BJ (cell line): Measurements from ENCODE around the gene POLD2. TPM values are rescaled to one million over a fixed set of nuclear protein-coding genes. Genes with fewer than 3 reads are reported as not detected.

Source experiments
- CTCF ChIA-PET: fragments of 350-600 bp; formaldehyde crosslinking; extraction: SDS; loops from one replicate; lab custom pipeline; 2021; ENCODE audit warnings: antibody characterized with exemption, inconsistent platforms; lab: Yijun Ruan, JAX
- POLR2A ChIA-PET: fragments of 300-600 bp; sonication (Branson Sonifier 250); formaldehyde crosslinking; extraction: SDS; loops from one replicate; lab custom pipeline; 2021; ENCODE audit warnings: antibody characterized with exemption; lab: Charles Lee
- DNase-seq: peaks from one replicate; pipeline ENCODE4 v3.0.0-alpha.2; 2011; ENCODE audit warnings: low read depth
- H3K27me3 ChIP-seq: 2 replicates; pipeline ENCODE4 v1.6.0; 2011; ENCODE audit warnings: low read length; ENCODE audit not compliant: control insufficient read depth, insufficient read depth
- H3K36me3 ChIP-seq: 2 replicates; pipeline ENCODE4 v1.5.1; 2011; ENCODE audit warnings: low read length; ENCODE audit not compliant: control insufficient read depth, insufficient read depth
- H3K4me3 ChIP-seq: 2 replicates; pipeline ENCODE4 v1.5.1; 2011; ENCODE audit warnings: low read depth, mild to moderate bottlenecking, control low read depth, low read length
- polyA plus RNA-seq: library from polyadenylated mRNA; depleted of rRNA; stranded (reverse); fragments of >200 nt; gene quantifications from 2 replicates; pipeline ENCODE4 v1.2.3, GENCODE V29; 2011
- TF ChIP-seq, protein P1 (sequence below): IDR thresholded peaks from 2 replicates; pipeline ENCODE4 v1.5.1; 2011; ENCODE audit warnings: low read depth, mild to moderate bottlenecking, control low read depth, inconsistent platforms, low read length, moderate library complexity; ENCODE audit not compliant: insufficient read depth

Gene POLD2
- polyA plus RNA-seq, 1 experiment: 87.2 TPM

DNA sequence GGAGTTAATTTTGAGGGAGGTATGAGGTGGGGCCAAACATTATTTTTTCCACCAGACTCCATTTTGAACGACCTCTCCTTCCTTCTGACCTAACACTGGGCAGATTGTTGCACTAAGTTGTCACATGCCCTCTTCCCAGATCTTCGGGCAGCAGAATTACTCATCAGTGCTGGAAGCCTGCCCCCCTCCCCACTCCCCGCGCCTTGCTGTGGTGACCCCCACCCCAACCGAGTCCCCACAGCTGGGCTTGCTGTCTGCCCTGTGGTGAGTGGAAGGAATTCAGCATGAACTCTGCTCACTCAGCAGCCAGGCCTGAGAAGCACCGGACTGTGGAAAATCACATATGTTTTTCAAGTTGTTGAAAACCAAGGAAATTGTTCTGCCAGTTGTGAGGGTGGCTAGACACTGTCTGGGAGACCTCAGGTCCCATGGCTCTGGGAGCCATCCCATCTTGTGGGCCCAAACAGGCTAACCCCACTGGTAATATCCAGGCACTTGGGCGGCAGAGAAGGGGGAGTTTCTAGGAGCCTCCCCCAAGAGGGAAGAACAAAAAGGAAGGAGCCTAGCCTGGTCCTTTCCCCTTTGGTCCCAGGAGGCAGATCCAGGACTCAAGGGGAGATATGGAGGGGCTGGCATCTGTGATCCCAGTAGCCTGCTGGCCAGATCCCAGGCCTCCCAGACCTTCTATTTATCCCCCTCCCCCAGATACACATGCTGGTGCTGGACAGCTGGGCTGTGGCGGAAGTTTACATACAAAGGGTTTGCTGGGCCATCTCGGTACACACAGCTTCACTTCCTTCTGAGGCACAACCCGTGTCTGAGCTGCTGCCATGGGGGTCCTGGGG lies 22.7 kb downstream of the POLD2 start:
- TF ChIP-seq, protein P1, sequence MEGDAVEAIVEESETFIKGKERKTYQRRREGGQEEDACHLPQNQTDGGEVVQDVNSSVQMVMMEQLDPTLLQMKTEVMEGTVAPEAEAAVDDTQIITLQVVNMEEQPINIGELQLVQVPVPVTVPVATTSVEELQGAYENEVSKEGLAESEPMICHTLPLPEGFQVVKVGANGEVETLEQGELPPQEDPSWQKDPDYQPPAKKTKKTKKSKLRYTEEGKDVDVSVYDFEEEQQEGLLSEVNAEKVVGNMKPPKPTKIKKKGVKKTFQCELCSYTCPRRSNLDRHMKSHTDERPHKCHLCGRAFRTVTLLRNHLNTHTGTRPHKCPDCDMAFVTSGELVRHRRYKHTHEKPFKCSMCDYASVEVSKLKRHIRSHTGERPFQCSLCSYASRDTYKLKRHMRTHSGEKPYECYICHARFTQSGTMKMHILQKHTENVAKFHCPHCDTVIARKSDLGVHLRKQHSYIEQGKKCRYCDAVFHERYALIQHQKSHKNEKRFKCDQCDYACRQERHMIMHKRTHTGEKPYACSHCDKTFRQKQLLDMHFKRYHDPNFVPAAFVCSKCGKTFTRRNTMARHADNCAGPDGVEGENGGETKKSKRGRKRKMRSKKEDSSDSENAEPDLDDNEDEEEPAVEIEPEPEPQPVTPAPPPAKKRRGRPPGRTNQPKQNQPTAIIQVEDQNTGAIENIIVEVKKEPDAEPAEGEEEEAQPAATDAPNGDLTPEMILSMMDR: no peak
- peak; percentile 67 for DNase-seq
- Histone ChIP-seq H3K4me3 (no peak overlapping the region), H3K36me3 (0 out of 2 replicates have a peak, but pooled peaks cover 1% of the 10 kb centered on the region), H3K27me3 (no peaks in the 10 kb centered on the region)
- ChIA-PET CTCF (interaction anchor here (1.7 kb wide), 1 partner anchor 10 kb away, joined by 5 read pairs; no protein-coding TSS in a partner anchor), POLR2A (interaction anchor here (0.5 to 0.6 kb wide), 2 partner anchors 11 to 22 kb away, joined by 4 to 7 read pairs; partner anchors contain the start of gene POLD2)

DNA sequence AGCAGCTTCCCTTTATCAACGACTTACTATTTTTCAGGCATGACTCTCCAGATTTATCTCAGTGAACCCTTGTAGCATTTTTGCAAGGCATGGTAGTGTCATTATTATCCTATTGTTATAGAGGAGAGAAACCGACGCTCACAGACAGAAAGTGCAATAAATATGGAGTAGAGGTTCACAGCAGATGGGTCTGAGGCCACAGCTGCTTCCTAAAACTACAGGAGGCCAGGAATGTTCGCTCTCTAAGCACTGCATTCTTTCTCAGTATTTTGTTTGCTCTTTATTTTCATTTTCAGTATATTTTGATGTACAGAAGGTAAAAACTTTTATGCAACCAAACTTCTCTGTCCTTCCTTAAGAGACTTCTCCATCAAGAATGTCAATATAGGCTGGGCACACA lies 23.7 kb downstream of the POLD2 start:
- CTCF ChIA-PET: interaction anchor here (1.1 to 1.3 kb wide), 2 partner anchors 11 to 97 kb away, joined by 4 to 6 read pairs; no protein-coding TSS in a partner anchor
- TF ChIP-seq, protein P1: no peak
- no peaks in the 10 kb centered on the region for H3K36me3 ChIP-seq
- no peak for DNase-seq
- POLR2A ChIA-PET: interaction anchor here (0.6 kb wide), 1 partner anchor 16 kb away, joined by 6 read pairs; no protein-coding TSS in a partner anchor
- H3K27me3 ChIP-seq: no peaks in the 10 kb centered on the region
- no peak overlapping the region for H3K4me3 ChIP-seq

DNA sequence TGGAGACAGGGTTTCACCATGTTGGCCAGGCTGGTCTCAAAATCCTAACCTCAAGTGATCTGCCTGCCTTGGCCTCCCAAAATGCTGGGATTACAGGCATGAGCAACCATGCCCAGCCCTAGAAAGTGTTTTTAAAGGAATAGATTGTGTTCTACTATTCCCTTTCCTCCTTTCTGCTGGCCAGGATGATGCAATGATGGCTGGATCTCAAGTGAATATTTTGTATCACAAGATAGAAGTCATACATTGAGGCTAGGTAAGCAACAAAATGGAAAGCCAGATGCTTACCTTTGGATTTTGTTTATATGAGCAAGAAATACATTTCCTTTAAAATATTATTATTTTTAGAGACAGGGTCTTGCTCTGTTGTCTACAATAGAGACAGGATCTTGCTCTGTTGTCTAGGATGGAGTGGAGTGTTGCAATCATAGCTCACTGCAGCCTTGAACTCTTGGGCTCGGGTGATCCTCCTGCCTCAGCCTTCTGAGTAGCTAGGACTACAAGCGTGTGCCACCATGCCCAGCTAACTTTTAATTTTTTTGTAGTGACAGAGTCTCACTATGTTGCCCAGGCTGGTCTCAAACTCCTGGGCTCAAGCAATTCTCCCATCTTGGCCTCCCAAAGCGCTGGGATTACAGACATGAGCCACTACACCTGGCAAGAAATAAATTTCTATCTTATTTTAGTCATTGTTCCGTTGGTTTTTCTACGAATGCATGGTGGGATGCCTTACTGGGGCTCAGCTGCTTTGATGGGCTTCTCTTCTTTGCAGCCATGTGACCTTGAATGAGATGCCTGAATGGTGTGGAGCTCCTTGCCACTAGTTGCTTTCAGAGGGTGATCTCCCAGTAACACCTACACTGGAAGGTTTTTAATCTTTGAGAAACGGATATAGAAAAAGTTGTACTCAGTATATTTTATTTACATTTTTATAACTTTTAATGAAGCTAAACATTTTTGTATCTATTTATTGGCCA lies 25.0 kb downstream of the POLD2 start:
- ChIA-PET CTCF (interaction anchor here (0.9 to 1.7 kb wide), 4 partner anchors 10 to 98 kb away, joined by 4 to 6 read pairs (median 4); no protein-coding TSS in a partner anchor), POLR2A (no interaction called here)
- H3K36me3 ChIP-seq: no peaks in the 10 kb centered on the region
- no peak overlapping the region for H3K4me3 ChIP-seq
- TF ChIP-seq, protein P1: no peak
- no peaks in the 10 kb centered on the region for H3K27me3 ChIP-seq
- no peak for DNase-seq

DNA sequence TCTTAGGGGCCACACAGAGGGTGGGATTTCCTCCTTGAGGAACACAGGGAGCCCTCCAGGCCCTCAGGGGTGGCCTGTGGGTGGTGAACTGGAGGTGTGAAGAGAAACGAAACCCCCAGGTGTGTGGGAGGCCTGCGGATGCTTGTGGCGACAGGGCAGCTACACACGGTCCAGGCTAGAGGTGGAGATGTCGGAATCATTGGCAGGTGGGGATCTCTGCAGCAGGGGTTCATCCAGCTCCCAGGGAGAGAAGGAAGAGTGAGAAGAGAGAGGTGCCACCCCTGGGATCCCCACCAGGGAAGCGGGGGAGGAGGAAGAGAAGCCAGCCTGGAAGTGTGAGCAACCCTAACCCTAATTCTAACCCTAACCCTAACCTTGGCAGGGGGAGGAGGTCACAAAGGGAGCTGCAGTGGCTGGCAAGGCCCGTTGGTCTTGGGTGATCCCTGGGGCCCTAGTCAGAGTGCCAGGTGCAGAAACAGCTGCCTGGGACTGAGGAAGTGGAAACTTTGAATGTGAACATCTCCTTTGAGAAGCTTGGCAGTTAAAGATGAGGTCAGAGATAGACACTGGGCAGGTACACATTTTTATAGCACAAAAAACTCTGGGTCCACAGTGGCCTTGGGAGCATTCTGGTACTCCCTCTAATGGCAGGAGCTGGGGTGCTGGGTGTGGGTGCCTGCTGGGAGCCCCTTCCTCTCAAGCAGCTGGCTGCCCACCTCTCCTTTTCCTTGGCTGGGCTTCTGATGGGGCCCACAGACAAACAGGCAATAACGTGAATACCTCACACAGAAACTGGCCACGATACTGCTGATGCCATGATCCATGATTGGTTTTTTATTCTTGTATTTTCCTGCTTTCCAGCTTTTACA lies 26.1 kb downstream of the POLD2 start:
- POLR2A ChIA-PET: no interaction called here
- Histone ChIP-seq H3K36me3 (no peaks in the 10 kb centered on the region), H3K4me3 (no peak overlapping the region), H3K27me3 (no peaks in the 10 kb centered on the region)
- no peak for DNase-seq
- CTCF ChIA-PET: interaction anchor here (1.7 kb wide), 1 partner anchor 8 kb away, joined by 4 read pairs; no protein-coding TSS in a partner anchor
- TF ChIP-seq, protein P1: no peak
